CD14-positive monocyte (primary cell): ENCODE data around the gene DHX58. TPM values are rescaled to one million over a fixed set of nuclear protein-coding genes. Genes with fewer than 3 reads are reported as not detected.

Source experiments
- DNase-seq, 3 donors: peaks; one replicate each; pipeline ENCODE4 v3.0.0-alpha.2; 2011 to 2022
- H2AFZ ChIP-seq: 2 replicates; pipeline ENCODE4 v1.6.0; 2012; ENCODE audit warnings: mild to moderate bottlenecking, low read depth, low read length, inconsistent platforms; ENCODE audit not compliant: insufficient read depth, poor library complexity, severe bottlenecking
- H3K27ac ChIP-seq, 2 donors: 1 replicate in 1 of 2; 2 replicates in 1 of 2; pipeline ENCODE4 v1.5.1; 2012 to 2013; ENCODE audit warnings: low read length in 2 of 2, control low read depth in 1 of 2, inconsistent platforms in 1 of 2, low read depth in 1 of 2, mild to moderate bottlenecking in 1 of 2
- H3K27me3 ChIP-seq, 2 donors: one replicate each; pipeline versions ENCODE4 v1.6.0 to v1.6.1; 2011 to 2013; ENCODE audit warnings: low read length in 2 of 2; ENCODE audit not compliant: control insufficient read depth in 2 of 2, insufficient read depth in 2 of 2
- H3K36me3 ChIP-seq, 2 donors: replicated peaks in 1 of 2; 1 replicate in 1 of 2; 2 replicates in 1 of 2; pipeline versions ENCODE4 v1.5.1 to v1.6.1; 2012 to 2013; ENCODE audit warnings: low read length in 2 of 2, control low read depth in 1 of 2, inconsistent platforms in 1 of 2, mild to moderate bottlenecking in 1 of 2; ENCODE audit not compliant: insufficient read depth in 2 of 2, control insufficient read depth in 1 of 2
- H3K4me1 ChIP-seq, 2 donors: 1 replicate in 1 of 2; 2 replicates in 1 of 2; pipeline versions ENCODE4 v1.5.1 to v1.6.1; 2012 to 2013; ENCODE audit warnings: low read length in 2 of 2, control low read depth in 1 of 2, inconsistent platforms in 1 of 2, mild to moderate bottlenecking in 1 of 2, moderate library complexity in 1 of 2; ENCODE audit not compliant: insufficient read depth in 2 of 2, control insufficient read depth in 1 of 2
- H3K4me2 ChIP-seq: replicated peaks from 2 replicates; pipeline ENCODE3; 2012; ENCODE audit warnings: low read length, moderate library complexity, mild to moderate bottlenecking; ENCODE audit not compliant: poor library complexity, severe bottlenecking; ENCODE audit errors: extremely low read depth
- H3K4me3 ChIP-seq, 3 experiments: fragments of 200-600 bp in 1 of 3; sonication (generic) in 1 of 3; replicated peaks in 1 of 3; 1 replicate in 2 of 3; 2 replicates in 1 of 3; pipeline ENCODE4 v1.5.1; 2011 to 2013; ENCODE audit warnings: low read length in 3 of 3, mild to moderate bottlenecking in 3 of 3, control low read depth in 2 of 3, low read depth in 2 of 3, inconsistent platforms in 1 of 3, moderate library complexity in 1 of 3
- H3K79me2 ChIP-seq: 2 replicates; pipeline ENCODE4 v1.6.0; 2012; ENCODE audit warnings: mild to moderate bottlenecking, control low read depth, inconsistent platforms, low read length, moderate library complexity; ENCODE audit not compliant: insufficient read depth
- H3K9ac ChIP-seq: 2 replicates; pipeline ENCODE4 v1.6.0; 2017; ENCODE audit warnings: low read length, mild to moderate bottlenecking; ENCODE audit not compliant: insufficient read depth, poor library complexity, severe bottlenecking
- H3K9me3 ChIP-seq, 2 donors: replicated peaks in 1 of 2; 1 replicate in 1 of 2; 2 replicates in 1 of 2; pipeline versions ENCODE4 v1.5.1 to v1.6.1; 2012 to 2013; ENCODE audit warnings: low read length in 2 of 2, control low read depth in 1 of 2; ENCODE audit not compliant: control insufficient read depth in 1 of 2, insufficient read depth in 1 of 2
- H4K20me1 ChIP-seq: 2 replicates; pipeline ENCODE4 v1.6.0; 2012; ENCODE audit warnings: mild to moderate bottlenecking, low read length, control low read depth, moderate library complexity; ENCODE audit not compliant: insufficient read depth
- H3K27ac Mint-ChIP-seq, 7 donors: one replicate each; pipeline ENCODE4 v1.8.0; 2020; ENCODE audit warnings: mild to moderate bottlenecking in 7 of 7, mixed read lengths in 7 of 7, moderate library complexity in 6 of 7, inconsistent platforms in 2 of 7
- H3K27me3 Mint-ChIP-seq, 3 donors: one replicate each; pipeline ENCODE4 v1.8.0; 2021 to 2022; ENCODE audit warnings: low read depth in 3 of 3, mild to moderate bottlenecking in 3 of 3, mixed read lengths in 3 of 3, moderate library complexity in 3 of 3, inconsistent platforms in 1 of 3
- H3K36me3 Mint-ChIP-seq, 2 donors: one replicate each; pipeline ENCODE4 v1.8.0; 2020; ENCODE audit warnings: mixed read lengths in 2 of 2, inconsistent platforms in 1 of 2, mild to moderate bottlenecking in 1 of 2
- H3K4me1 Mint-ChIP-seq: one replicate; pipeline ENCODE4 v1.8.0; 2020; ENCODE audit warnings: mild to moderate bottlenecking, mixed read lengths
- H3K4me3 Mint-ChIP-seq, 2 donors: one replicate each; pipeline ENCODE4 v1.8.0; 2020; ENCODE audit warnings: mild to moderate bottlenecking in 2 of 2, mixed read lengths in 2 of 2, moderate library complexity in 1 of 2
- H3K9me3 Mint-ChIP-seq, 7 donors: one replicate each; pipeline ENCODE4 v1.8.0; 2020 to 2022; ENCODE audit warnings: mixed read lengths in 7 of 7, mild to moderate bottlenecking in 6 of 7, moderate library complexity in 6 of 7, inconsistent platforms in 2 of 7
- CTCF ChIP-seq: fragments of 200-600 bp; IDR thresholded peaks from one replicate; pipeline ENCODE4 v1.8.0; 2022; ENCODE audit warnings: antibody characterized with exemption, mild to moderate bottlenecking
- WGBS: methylation state at CpG from one replicate; pipeline ENCODE4 v1.1.5; 2013; ENCODE audit warnings: missing lambda C conversion rate; ENCODE audit not compliant: insufficient coverage; 5-methylcytosine and 5-hydroxymethylcytosine counted together
- intact Hi-C, 2 donors: fragments of 100-400 bp; cut with micrococcal nuclease; formaldehyde crosslinking; loops; one replicate each; pipeline versions ENCODE4 v1.15.0 to v1.15.1; 2023
- polyA plus RNA-seq, 3 donors: library from polyadenylated mRNA; depleted of rRNA in 1 of 3; unstranded in 2 of 3; stranded (reverse) in 1 of 3; fragments of 300-500 nt in 2 of 3; fragments of >200 nt in 1 of 3; fragmentation: Illumina TruSeq in 2 of 3; gene quantifications; 1 replicate in 2 of 3; 2 replicates in 1 of 3; pipeline ENCODE4 v1.2.3, GENCODE V29; 2012 to 2021

DHX58 gene
- polyA plus RNA-seq, 3 donors: 13.2 to 46.7 (median 16.0) TPM

- H3K4me1 ChIP-seq: peaks cover 59 to 66% of the 10 kb centered on the region in 2 donors
- peak overlapping the region; percentile 59 to 84 for H3K27ac ChIP-seq
- Mint-ChIP-seq H3K9me3 (no peaks in the 10 kb centered on the region), H3K4me3 (peak overlapping the region; percentile 20 to 75), H3K27me3 (no peaks in the 10 kb centered on the region), H3K27ac (peak overlapping the region; percentile 84 to 95 (median 94)), H3K4me1 (peaks cover 65% of the 10 kb centered on the region), H3K36me3 (peaks cover 13 to 43% of the 10 kb centered on the region in 2 donors)
- no peak overlapping the region for H2AFZ ChIP-seq
- H3K9me3 ChIP-seq: no peaks in the 10 kb centered on the region
- no peak overlapping the region for H3K9ac ChIP-seq
- peaks cover 97% of the 10 kb centered on the region for H4K20me1 ChIP-seq
- H3K4me2 ChIP-seq: peak overlapping the region; percentile 52
- no peak for TF ChIP-seq CTCF
- intact Hi-C loops: no loop called here
- peaks cover 8 to 57% of the 10 kb centered on the region in 2 donors for H3K36me3 ChIP-seq
- DNase-seq: peak; percentile 75 to 88 (median 87)
- peaks cover 91% of the 10 kb centered on the region for H3K79me2 ChIP-seq
- H3K4me3 ChIP-seq: peak overlapping the region in 1 of 3 experiments; percentile 37
- no peaks in the 10 kb centered on the region for H3K27me3 ChIP-seq
- WGBS: 36% methylated on average over 7 of the region's 15 CpGs
These were observed 23.4 kb upstream of the DHX58 start for GRCh38 chr17:42135664-42136653.

GRCh38 chr17:42135151-42135550 is 22.6 kb upstream of the DHX58 start:
- Histone ChIP-seq H3K4me1 (peaks cover 63 to 70% of the 10 kb centered on the region in 2 donors), H3K27ac (peak overlapping the region; percentile 59 to 84), H3K79me2 (peaks cover 91% of the 10 kb centered on the region), H3K27me3 (no peaks in the 10 kb centered on the region), H3K36me3 (peaks cover 14 to 58% of the 10 kb centered on the region in 2 donors), H3K4me2 (peak overlapping the region; percentile 52), H3K4me3 (peak overlapping the region in 1 of 3 experiments; percentile 37), H3K9me3 (no peaks in the 10 kb centered on the region), H2AFZ (no peak overlapping the region), H3K9ac (no peak overlapping the region), H4K20me1 (peaks cover 99% of the 10 kb centered on the region)
- H3K27ac Mint-ChIP-seq: peak overlapping the region; percentile 84 to 95 (median 94)
- H3K36me3 Mint-ChIP-seq: peaks cover 20 to 44% of the 10 kb centered on the region in 2 donors
- TF ChIP-seq CTCF: no peak
- WGBS: 100% methylated on average over 2 of the region's 6 CpGs
- DNase-seq: no peak
- intact Hi-C loops: no loop called here
- no peak overlapping the region for H3K4me3 Mint-ChIP-seq
- peaks cover 72% of the 10 kb centered on the region for H3K4me1 Mint-ChIP-seq
- H3K27me3 Mint-ChIP-seq: no peaks in the 10 kb centered on the region
- no peaks in the 10 kb centered on the region for H3K9me3 Mint-ChIP-seq
